GM21447 (cell line): ENCODE data around the gene DNAJA2.
"Not testable (repeated sequence)": the region's sequence is repeated elsewhere in the genome, so short reads cannot be mapped to it uniquely, and the experiment has no call there.

Experiments used
- ATAC-seq: cut with Tn5 transposase; IDR thresholded peaks from one replicate; pipeline ENCODE4 v1.9.1; 2021; ENCODE audit not compliant: unreplicated experiment

Gene DNAJA2

DNA sequence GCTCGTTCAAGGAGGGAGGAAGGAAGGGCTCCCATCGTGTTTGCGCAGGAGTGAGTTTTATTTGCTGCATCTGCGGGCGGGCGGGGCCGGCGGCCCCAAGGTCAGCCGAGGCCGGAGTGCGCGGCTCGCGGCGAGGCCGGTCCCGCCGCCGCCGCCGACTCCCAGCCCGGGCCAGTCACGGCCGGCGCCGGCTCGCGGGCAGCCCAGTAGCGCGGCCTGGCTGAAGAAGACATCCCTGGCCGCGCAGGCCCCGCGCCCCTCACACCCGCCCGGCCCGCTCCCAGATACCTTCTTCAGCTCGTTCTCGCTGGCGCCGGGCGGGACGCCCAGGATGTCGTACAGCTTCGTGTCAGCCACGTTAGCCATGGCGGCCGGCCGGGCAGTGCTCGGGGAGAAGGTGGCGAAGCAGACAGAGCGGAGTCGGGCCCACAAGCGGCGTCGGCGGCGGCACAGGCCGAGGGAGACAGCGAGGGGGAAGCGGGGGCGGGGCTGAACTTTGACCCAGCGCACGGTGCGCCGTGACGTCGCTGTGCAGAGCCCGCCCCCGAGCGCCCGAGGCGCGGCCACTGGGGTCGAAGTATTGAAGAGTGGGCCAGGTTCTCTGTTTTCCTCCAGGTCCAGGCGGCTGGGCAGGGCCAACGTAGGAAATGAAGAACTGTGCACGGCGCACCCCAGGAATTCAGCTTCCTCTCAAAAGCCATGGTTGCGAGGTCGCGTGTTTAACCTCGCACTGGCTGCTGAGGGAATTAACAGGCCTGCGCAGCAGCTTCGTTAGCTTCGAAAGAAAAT lies at the start of gene DNAJA2:
Gene DNAJA2 (minus strand): TSS at position 468 of the 789 bp plus-strand sequence. CDS start 102 bp downstream, at position 366.
- peak; percentile 74 for ATAC-seq

DNA sequence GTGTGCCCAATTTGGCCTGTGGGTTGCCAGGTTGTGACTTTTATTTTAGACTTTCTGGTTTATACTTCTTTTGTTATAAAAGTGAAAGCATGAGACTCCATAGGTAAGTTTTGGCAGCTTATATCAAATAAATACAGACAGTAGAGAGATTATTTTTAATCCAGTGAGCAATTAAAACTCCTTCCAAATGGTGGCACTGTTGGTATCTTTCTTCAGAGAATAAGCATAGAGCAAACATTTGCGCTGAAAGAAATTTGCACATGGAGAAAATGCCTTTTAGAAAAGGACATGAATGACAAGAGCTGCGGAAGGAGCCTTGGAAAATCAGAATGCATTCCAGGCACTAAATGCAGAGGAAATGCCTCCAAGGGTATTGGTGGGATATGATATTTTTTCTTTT lies 46.1 kb upstream of the DNAJA2 start:
- no peak for ATAC-seq

DNA sequence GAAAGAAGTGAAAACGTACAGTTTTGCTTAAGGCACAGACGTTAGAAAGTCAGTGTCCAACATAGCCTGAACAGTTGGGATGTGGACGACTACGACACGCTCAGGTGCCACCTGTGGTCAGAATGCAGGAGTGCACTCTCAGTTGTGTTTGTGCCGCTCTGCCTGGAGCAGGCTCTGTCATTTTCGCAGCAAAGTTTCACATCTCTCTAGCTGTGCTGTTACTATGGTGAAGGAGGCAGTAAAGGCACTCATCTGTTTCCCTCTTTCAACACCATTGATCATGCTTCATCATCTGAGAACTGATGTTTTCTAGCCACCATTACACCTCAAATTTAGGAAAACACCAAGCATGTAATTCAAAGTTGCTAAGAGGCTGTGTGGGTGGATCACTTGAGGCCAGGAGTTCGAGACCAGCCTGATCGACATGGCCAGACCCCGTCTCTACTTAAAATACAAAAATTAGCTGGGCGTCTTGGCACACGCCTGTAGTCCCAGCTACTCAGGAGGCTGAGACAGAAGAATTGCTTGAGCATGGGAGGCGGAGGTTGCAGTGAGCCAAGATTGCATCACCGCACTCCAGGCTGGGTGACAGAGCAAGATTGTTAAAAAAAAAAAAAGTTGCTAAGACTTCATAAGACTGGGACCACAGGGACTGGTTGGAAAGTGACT lies 44.9 kb upstream of the DNAJA2 start:
- ATAC-seq: peak; percentile 98

DNA sequence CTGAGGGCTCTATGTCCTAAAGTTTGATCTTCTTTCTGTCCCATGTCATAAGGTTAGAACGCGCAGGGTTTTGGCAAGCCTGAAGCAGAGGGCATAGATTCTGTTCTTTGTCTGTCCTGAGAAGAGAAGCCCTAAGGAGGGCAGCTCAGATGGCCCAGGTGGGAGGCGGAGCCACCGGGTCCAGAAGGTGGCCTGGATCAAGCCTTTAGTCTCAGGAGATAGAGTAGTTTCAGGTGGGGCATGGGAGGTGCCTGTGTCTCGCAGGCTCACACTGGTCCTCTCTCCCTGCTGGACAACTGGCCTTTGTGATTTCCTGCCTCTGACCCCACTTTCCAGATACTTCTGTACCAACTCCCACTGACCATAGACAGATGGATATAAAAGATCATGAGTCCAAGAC lies 44.2 kb upstream of the DNAJA2 start:
- ATAC-seq: no peak

DNA sequence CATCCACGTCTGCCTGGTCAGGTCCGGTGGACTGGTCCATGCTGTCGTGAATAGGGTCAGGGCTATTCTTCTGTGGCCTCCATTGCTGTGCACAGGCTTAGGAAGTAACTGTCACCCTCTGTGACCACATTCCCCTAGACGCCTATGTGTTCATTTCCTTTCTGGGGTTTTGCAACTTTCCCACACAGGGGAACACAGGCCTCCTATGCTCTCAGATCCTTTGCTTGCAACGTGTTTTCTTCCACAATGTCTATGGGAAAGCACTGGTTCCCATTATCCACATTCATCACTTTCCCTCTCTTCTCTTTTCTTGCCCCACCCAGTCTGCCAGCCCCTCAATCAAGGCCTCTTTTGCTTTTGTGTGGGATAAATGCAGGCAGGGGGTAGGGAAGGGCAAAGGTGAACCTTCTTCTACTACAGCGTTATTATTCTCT lies 43.2 kb upstream of the DNAJA2 start:
- ATAC-seq: peak; percentile 45

DNA sequence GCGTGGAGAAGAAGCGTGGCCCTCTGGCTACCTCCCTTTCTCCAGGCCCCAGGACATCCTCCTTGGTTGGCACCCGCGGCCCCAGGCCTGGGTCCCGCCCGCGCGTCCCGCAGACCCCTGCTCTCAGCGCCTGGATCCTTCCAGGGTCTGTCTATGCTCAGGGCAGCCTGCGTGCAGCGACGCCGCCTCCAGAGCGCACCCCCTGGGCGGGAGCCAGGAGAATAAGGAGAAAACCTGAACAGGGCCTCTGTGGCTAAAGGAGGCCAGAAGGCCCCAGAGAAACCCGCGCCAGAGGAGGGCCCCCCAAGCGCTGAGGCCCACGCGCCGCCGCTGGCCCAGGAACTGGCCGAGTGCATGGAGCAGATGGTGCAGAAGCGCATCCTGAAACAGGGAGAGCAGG lies 40.4 kb upstream of the DNAJA2 start:
- no peak for ATAC-seq

DNA sequence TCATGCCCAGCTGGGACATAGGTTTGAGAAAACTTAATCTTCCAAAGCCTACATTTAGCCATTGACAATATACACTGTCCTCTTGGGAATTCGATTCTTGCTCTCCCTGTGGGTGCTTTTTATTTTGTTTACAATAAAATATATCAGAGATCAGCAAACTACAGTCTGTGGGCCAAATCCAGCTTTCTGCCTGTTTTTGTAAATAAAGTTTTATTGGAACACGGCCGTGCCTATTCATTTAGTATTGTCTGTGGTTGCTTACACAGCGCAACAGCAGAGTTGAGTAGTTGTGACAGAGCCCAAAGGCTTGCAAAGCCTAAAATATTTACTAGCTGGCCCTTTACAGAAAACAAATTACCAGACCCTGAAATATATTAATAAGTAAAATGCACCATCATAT lies 39.7 kb upstream of the DNAJA2 start:
- ATAC-seq: no peak

DNA sequence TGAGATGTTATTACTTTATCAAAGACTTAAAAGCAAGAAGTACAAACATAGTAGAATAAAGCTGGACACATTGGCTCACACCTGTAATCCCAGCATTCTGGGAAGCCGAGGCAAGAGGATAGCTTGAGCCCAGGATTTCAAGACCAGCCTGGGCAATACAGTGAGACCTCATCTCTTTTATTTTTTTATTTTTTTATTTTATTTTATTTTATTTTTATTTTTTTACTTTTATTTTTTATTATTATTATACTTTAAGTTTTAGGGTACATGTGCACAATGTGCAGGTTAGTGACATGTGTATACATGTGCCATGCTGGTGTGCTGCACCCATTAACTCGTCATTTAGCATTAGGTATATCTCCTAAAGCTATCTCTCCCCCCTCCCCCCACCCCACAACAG lies 37.3 kb upstream of the DNAJA2 start:
- ATAC-seq: not testable (repeated sequence)

DNA sequence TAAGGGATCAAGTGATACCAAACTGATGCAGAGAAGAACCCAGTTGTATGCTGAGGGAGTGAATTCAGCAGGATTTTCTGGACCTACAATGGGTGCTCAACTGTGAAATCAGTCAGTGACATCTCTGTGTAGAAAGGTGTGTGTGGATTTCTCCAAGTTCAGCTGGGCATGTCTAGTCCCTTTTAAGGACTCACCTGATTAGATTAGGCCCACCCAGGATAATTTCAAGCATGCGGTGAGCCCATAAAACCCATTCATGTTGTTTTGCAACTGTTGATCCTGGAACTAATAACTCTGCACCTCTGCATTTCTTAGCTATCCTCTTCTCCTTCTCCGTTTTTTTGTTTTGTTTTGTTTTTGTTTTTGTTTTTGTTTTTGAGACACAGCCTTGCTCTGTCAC lies 35.1 kb upstream of the DNAJA2 start:
- ATAC-seq: no peak

DNA sequence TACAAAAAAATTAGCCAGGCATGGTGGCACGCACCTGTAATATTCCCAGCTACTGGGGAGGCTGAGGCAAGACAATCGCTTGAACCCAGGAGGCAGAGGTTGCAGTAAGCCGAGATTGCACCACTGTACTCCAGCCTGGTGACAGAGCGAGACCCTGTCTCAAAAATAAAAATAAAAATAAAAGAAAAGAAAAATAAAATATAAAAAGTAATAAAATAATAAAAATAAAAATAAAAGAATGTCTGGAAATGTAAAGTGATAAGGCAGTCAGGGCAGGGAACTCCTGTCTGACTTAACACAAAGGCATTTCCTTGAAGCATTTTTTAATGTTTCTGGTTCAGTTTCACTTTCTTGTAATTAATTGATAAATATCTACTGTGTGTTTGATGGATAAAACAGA lies 34.7 kb upstream of the DNAJA2 start:
- ATAC-seq: no peak

DNA sequence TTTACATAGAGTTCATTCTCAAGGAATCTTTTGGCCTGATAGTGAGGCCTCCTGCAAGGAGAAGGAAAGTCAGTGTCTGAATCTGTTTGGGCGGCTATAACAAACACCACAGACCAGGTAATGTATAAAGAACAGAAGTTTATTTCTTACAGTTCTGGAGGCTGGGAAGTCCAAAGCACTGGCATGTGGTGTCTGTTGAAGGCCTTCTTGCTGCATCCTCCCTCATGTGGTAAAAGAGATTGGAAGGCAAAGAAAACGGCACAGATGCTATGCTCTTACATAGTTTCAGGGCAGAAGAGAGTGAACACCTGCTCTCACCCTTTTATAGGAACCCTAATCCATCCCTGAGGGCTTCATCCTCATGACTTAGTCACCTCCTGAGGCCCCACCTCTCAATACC lies 31.2 kb upstream of the DNAJA2 start:
- no peak for ATAC-seq

DNA sequence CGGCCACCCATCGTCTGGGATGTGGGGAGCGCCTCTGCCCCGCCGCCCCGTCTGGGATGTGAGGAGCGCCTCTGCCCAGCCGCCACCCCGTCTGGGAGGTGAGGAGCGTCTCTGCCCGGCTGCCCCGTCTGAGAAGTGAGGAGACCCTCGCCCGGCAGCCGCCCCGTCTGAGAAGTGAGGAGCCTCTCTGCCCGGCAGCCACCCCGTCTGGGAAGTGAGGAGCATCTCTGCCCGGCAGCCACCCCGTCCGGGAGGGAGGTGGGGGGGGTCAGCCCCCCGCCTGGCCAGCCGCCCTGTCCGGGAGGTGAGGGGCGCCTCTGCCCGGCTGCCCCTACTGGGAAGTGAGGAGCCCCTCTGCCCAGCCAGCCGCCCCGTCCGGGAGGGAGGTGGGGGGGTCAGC lies 26.6 kb upstream of the DNAJA2 start:
- ATAC-seq: not testable (repeated sequence)

DNA sequence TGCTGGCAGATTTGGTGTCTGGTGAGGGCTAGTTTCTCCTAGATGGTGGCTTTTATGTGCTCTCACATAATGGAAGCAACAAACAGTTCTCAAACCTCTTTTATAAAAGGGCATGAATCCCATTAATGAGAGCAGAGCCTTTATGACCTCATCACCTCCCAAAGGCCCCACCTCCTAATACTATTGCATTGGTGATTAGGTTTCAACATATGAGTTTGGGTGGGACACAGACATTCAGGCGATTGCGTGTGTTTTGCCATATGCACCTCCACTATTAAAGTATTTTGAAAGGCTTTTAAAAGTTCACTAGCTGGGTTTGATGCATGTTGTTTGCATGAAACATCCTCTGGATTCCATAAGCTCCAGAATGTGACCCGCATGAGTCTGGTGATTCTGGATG lies 24.4 kb upstream of the DNAJA2 start:
- ATAC-seq: no peak

DNA sequence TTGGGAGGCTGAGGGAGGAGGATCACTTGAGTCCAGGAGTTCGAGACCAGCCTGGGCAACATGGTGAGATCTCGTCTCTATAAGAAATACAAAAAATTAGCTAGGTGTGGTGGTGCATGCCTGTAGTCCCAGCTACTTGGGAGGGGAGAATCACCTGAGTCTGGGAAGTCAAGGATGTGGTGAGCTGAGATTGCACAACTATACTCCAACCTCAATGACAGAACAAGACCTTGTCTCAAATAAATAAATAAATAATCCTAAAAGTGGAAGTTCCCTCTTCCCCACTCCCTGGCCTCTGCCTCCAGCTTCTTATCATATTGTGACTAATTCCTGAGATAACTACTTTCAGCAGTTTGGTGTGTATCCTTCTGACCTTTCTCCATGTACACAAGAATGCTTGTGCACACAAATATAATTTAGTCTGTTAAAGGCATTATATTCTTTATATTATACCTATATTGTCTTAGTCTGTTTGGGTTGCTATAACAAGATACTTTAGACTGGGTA lies 23.5 kb upstream of the DNAJA2 start:
- no peak for ATAC-seq

DNA sequence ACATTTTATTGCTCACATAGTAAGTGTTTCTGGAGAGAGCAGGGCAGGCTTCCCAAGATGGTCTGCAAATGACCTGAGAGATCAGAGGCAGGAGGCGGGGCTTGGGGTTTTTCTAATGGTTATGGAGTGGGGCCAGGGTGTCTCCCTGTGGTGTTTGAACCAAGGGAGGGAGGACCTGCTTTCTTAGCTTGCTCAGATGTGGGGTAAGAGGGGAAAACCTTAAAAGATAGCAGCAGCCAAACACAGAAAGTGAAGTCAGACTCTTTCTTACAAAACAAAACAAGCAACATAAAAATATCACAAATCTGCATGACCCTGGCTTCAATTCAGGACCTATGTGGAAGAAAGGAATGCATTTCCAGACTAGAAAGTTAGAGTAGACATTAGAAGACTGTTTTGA lies 22.9 kb upstream of the DNAJA2 start:
- no peak for ATAC-seq

DNA sequence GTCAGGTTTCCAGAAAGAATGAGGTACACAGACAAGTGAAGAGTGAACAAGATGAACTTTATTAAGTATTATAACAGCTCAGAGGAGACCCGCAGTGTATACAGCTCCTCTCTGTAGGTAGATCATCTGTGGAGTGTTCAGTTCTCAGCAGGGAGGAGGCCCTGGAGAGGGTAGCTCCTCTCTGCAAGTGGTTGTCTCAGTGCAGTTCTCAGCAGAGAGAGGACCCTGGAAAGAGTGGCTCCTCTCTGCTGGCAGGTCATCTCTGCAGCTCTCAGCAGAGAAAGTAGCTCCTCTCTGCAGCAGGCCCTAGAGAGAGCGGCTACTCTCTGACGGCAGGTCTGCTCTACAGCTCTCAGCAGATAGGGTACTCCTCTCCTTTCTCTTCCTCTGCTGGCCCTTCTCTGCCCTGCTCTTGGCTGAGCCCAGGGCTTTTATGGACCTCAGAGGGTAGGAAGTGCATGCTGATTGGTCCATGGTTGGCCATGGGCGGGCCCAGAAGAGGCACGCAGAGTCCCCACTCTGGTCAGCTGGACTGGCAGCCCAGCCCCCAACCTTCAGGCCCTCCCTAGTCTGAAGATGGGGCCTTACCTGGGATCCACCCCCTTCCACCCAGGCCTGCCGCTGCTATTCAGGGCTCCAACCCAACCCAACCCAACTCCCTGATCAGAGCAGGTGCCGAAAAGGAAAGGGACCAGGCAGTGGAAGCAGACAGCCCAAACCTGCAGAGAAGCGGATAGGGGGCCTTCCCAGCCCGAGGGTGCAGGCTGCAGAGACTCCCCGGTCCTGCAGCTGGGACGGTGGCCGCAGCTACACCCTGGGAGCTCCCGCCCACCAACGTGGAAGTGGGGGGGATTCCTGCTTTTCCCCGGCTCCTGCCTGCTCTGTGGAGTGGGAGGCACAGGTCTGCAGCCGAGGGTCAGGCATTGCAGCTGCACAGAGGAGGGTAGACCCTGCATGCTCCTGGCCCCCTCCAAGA lies 18.5 kb upstream of the DNAJA2 start:
- ATAC-seq: no peak

DNA sequence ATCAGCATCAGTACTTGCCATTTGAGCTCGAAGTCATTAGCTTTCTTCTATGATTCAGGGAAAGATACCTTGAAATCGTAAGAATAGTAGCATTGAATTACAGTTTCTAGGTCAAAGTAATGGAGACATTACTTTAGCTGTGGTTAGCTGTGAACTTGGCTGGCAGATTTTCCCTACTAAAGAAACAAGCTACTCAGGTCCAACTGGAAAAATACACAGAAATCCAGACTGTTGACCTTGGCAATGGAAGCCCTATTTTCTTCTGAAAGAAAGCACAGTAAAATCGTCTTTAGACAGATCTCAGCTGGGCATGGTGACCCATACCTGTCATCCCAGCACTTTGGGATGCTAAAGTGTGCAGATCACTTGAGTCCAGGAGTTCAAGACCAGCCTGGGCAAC lies 13.4 kb upstream of the DNAJA2 start:
- ATAC-seq: no peak

DNA sequence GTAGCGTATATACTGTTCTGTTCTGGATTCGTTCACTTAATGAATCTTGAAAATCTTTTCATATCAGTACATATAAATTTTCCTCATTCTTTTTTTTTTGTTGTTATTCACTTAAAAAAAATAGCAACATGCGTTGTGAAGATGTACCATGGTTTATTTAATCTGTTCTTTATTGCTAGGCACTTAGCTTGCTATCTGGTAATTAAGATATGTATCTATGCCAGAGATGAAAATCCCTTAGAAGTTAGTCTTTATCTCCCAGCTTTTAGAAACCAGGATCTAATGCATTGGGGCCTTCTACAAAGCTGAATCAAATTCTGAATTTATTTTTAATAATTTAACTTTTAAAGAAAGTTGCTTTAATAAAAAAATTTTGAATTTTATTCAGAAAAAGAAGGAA lies 13.0 kb upstream of the DNAJA2 start:
- no peak for ATAC-seq

DNA sequence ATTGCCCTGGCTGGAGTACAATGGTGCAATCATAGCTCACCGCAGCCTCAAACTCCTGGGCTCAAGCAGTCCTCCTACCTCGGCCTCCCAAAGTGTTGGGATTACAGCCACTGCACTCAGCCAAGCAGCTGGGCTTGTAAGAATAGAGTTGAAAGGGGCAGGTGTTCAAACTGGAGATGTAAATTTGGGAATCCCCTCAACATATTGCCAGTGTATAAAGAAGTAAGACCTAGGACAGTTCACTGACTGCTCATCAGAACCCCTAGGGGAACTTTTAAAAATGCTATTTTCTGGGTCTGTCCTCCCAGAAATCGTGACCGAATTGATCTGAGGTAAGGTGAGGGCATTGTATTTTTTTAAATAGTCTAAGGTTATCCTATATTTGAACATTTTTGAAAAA lies 8.9 kb upstream of the DNAJA2 start:
- ATAC-seq: no peak

DNA sequence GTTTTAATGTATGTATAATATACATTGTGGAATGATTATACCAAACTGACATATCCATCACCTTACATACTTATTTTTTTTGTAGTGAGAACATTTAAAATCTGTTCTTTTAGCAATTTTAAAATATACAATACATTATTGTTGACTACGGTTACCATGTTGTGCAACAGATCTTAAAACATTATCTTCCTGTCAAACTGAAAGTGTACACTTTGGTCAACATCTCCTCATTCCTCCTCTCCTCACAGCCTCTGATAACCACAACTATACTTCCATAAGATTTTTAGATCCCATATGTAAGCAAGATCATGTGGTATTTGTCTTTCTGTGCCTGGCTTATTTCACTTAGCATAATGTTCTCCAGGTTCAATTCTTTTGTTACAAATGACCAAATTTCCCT lies 7.5 kb upstream of the DNAJA2 start:
- no peak for ATAC-seq

DNA sequence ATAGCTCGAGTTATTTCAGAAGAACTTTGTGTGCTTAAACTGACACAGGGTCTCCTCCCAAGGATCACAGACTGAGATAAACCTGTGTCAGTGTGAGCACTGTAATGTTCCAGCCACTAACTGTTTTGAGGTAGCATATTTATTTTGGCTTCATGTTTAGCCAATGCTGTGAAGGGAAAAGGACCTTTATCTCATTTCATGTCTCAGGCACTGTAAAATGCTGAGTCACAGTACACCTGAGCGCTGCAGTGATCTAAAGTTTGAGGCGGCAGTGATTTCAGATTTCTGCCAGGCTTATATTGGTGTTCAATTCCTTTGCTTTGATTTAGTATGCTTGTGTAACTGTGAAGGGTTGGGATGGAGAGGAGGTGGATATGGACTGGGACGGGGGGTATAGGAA lies 3.1 kb upstream of the DNAJA2 start:
- ATAC-seq: no peak
